Right ventricle myocardium inferior (tissue), 1 donor: Measurements from ENCODE around the gene ENPP3. TPM values are rescaled to one million over a fixed set of nuclear protein-coding genes. Genes with fewer than 3 reads are reported as not detected.
A peak's percentile ranks its signal among the peaks of the same experiment; 100 is the strongest.
"Not testable (repeated sequence)": the region's sequence is repeated elsewhere in the genome, so short reads cannot be mapped to it uniquely, and the experiment has no call there.

Source experiments
- ATAC-seq: fragments of 200-7000 bp; cut with Tn5 transposase; one replicate; pipeline ENCODE4 v1.9.1; 2020; ENCODE audit warnings: mild to moderate bottlenecking, moderate library complexity
- DNase-seq: peaks from one replicate; pipeline ENCODE4 v3.0.0; 2021; ENCODE audit errors: missing footprints
- intact Hi-C: fragments of 100-400 bp; cut with DNase I; formaldehyde crosslinking; loops from one replicate; pipeline ENCODE4 v1.11.0; 2022
- total RNA-seq: library from RNA; stranded (reverse); fragmentation: NEBNext Ultra II Directional; extraction: Animal tissue kit (Norgen Biotek cat#: 25700); gene quantifications from one replicate; pipeline ENCODE4 v1.2.1, GENCODE V29; 2021
- donor health status: DM: no; HTN: yes; CAD: no; lungs with severe emphysema.

Gene ENPP3
- total RNA-seq, 1 donor from 2014 or later: 0.16 TPM

DNA sequence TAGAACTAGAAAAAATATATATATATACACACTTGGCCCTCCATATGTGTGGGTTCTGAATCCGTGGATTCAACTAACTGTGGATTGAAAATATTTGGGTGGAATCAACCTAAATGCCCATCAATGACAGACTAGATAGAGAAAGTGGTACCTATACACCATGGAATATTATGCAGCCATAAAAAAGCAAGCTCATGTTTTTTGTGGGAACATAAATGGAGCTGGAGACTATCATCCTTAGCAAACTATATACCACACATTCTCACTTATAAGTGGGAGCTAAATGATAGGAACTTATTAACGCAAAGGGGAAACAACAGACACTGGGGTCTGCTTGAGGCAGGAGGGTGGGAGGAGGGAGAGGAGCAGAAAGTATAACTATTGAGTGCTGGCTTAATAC is 36.1 kb downstream of the ENPP3 start:
- no peak for ATAC-seq
- intact Hi-C loops: no loop called here
- no peak for DNase-seq

DNA sequence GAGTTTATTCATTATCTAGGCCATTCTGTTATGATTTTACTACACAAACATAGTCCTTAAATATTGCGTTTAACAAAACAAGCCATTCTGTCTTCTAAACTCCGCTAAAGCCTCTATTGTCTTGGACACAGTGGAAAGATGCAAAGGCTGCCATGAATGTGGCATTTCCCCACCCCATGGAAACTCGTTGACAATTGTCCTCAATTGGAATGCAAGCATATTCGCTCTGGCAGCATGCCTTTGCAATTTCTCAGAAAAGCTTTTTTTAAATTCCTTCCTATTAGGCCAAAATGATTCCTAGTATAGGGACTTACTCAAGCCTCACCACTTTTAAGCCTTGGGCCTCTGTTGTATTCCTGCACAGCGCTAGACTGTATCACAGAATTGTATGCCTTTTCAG is 41.3 kb downstream of the ENPP3 start:
- no peak for DNase-seq
- ATAC-seq: no peak
- intact Hi-C loops: no loop called here

DNA sequence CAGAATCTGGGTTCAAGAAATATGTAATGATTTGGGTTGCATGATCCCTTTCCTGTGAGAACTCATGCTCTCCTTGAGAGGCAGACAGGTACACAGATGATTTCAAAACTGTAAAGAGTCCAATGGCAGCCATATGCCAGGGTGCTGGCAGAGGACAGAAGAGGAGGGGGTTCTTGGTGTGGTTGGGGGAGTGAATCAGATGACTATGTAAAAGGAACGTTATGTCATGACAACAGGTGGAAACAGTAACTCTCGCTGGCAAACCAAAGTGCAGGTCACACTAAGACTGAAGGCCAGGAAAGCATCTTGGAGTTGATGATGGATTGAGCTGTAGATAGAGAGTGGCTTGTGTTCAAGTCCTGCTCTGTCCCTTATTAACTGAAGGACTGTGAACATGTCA is 43.8 kb downstream of the ENPP3 start:
- no peak for DNase-seq
- ATAC-seq: no peak
- intact Hi-C loops: no loop called here

DNA sequence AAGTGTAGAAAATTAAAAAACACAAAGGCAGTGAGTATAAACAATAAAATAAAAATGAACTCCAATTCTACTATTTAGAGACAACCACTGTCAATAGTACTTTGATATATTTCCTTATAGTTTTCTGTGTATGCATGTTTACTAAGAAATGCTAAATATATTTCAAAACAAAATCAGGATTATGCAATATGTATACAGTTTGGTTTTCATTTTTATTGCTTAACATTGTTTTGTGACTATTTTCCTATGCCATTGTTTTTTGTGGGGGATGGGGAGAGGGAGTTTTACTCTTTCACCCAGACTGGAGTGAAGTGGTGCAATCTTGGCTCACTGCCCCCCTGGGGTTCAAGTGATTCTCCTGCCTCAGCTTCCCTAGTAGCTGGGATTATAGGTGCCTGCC is 44.5 kb downstream of the ENPP3 start:
- ATAC-seq (no peak), DNase-seq (no peak)
- intact Hi-C loops: no loop called here

DNA sequence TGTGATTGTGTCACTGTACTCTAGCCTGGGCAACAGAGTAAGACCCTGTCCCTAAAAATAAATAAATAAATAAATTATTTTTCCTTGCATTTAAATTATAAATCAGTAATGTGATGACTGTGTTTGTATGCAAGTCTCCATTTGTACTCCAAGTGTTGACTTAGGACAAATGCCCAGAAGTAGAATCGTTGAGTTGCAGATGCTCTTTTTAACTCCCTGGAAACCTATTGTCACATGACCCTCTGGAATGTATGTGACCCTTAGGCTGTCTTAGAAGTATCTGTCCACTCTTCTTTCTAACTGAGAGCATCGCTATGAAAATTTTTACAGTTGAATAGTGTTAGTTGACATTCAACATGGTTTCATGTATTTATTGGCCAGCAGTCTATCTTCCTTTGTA is 45.3 kb downstream of the ENPP3 start:
- ATAC-seq (no peak), DNase-seq (no peak)
- intact Hi-C loops: no loop called here

DNA sequence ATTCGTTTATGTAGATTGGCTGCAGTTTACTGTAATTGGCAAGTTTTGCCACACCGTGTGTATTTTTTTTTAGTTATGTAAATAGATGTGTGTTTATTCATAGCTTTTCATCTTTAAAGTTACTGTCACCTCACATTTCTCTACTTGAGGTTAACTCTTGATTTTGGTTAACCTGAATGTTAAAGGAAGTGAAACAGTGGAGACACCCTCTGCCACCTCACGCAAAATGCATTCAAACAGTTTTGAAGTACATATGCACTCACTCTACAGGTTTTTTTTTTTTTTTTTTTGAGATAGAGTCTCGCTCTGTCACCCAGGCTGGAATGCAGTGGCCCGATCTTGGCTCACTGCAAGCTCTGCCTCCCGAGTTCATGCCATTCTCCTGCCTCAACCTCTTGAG is 46.4 kb downstream of the ENPP3 start:
- DNase-seq (no peak), ATAC-seq (no peak)
- intact Hi-C loops: no loop called here

DNA sequence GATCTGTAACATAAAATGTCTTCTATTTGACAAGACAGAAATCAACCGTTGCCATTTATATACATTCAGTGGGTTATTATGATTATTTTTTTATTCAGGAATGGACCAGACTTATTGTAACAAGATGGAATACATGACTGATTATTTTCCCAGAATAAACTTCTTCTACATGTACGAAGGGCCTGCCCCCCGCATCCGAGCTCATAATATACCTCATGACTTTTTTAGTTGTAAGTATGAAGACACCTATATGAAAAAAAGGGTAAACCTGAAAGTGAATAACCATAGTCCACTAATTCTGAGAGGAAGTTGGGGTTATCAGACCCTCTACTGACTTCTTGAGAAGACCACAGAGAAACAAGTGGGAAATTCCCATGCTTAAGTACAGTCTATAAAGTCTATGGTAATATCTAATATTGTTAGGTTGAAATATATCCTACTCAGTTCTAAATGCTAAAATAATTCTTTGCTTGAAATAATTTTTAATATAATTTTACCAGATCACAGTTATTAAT is 48.2 kb downstream of the ENPP3 start:
- intact Hi-C loops: no loop called here
- ATAC-seq (no peak), DNase-seq (no peak)

DNA sequence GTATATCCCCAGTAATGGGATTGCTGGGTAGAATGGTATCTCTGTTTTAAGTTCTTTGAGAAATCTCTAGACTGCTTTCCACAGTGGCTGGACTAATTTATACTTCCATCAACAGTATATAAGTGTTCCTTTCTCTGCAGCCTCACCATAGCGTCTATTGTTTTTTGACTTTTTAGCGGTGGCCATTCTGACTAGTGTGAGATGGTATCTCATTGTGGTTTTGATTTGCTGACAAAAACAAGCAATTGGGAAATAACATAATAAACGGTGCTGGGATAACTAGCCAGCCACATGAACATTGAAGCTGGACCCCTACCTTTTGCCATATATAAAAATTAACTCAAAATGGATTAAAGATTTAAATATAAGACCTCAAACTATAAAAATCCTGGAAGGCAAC is 49.9 kb downstream of the ENPP3 start:
- no peak for ATAC-seq
- intact Hi-C loops: no loop called here
- no peak for DNase-seq

DNA sequence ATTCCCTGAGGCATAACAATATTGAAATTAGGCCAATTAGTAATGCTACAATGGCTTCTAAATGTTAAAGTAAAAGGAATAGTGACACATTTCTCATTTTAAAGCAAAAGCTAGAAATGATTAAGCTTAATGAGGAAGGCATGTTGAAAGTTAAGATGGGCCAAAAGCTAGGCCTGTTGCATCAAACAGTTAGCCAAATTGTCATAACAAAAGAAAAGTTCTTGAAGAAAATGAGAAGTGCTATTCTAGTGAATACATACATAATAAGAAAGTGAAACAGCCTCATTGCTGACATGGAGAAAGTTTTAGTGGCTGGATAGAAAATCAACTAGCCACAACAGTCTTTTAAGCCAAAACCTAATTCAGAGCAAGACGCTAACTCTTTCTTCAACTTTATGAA is 51.2 kb downstream of the ENPP3 start:
- DNase-seq (no peak), ATAC-seq (no peak)
- intact Hi-C loops: no loop called here

DNA sequence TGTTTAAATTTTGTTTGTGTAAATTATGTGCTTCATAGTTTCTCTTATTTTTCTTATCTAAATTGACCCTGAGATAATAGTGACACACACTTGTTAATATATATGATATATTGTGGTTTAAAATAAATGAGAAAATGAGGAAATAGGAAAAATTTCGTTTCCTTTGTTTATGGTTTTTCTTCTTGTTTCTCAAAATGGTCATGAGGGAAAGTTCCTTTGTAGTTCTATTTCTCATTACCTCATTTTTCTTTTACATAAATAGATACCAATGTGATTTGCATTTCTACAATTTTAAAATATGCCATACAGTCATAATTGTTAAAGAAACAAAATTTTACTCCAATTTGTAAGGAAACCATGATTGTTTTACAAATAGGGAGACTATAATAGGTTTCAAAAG is 54.9 kb downstream of the ENPP3 start:
- intact Hi-C loops: loop anchor here (5.0 to 10.0 kb wide), 2 partner anchors 113 to 220 kb away; partner anchors contain the start of gene ENPP1
- DNase-seq (no peak), ATAC-seq (no peak)

DNA sequence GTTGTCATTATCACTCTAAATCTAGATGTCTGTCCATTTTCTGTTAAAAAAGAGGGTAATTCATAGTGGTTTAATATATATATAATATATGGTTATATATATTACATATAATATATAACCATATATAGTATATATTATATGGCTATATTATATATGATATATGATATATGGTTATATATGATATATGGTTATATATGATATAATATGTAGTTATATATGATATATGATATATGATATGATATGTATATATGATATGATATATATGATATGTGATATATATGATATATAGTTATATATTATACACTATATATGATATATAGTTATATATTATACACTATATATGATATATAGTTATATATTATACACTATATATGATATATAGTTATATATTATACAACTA is 55.5 kb downstream of the ENPP3 start:
- intact Hi-C loops: loop anchor here (5.0 to 10.0 kb wide), 2 partner anchors 112 to 220 kb away; partner anchors contain the start of gene ENPP1

DNA sequence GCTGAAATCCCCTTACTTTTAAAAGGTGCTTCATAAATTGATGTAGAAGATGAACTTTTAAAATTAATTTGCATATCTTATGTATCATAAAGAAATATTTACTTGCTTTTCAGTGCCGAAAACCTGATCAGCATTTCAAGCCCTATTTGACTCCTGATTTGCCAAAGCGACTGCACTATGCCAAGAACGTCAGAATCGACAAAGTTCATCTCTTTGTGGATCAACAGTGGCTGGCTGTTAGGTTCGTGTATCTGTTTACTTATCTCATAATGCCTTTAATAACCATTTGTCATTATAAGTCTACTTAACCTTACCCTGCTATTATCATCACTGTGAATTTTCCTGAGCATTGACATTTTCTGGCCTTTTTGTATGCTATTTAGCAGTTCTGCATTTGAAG is 56.3 kb downstream of the ENPP3 start:
- ATAC-seq: no peak

More for the DNA sequence above, 55.5 kb downstream of the ENPP3 start:
- DNase-seq (no peak), ATAC-seq (no peak)

DNA sequence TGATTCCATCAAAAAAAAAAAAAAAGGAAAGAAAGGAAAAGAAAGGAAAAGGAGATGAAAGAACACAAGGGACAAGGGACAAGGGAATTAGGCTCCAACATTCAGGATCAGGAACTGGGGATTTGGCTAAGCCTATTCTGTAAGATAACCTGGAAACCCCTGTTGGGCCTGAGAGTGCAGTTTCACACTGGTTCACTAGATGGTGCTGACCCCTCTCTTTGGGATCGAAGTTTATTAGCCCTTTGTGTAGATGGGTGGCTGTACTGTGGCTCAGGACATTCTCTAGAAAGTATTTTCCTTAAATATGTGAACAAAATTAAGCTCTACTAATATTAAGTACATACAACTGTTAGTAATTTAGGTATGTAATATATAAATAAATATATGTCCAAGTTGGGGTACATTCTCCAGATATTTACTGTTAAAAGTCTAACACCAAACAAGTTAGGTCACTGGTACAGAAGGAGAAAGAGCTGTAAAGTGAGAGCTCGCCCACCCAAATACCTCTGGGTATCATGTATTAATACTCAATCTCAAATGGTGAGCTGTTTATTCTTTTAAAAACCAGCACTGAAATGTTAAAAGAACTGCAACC is 57.8 kb downstream of the ENPP3 start:
- ATAC-seq: peak; percentile 75
- no peak for DNase-seq
- intact Hi-C loops: loop anchor here (5.0 to 10.0 kb wide), 2 partner anchors 110 to 217 kb away; partner anchors contain the start of gene ENPP1

More for the DNA sequence above, 56.3 kb downstream of the ENPP3 start:
- intact Hi-C loops: loop anchor here (5.0 to 10.0 kb wide), 2 partner anchors 111 to 219 kb away; partner anchors contain the start of gene ENPP1
- DNase-seq: no peak

DNA sequence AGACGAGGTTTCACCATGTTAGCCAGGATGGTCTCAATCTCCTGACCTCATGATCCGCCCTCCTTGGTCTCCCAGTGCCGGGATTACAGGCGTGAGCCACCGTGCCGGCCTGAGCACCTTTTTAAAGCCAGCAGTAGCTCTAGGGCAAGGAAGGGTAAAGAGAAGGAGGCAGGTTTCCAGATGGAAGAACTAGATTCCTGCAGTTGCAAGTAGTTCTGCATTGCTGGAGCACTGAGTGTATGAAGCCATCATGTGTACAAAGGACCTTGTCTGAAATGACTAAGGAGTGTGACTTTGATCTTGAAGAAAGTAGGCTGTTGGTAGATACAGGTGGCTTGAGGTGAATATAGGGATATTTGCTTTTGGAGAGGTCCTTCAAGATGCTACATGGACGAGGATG is 59.9 kb downstream of the ENPP3 start:
- intact Hi-C loops: loop anchor here (10.0 kb wide), 1 partner anchor 108 kb away; the partner anchor contains the start of gene ENPP1
- DNase-seq: no peak
- ATAC-seq: no peak

DNA sequence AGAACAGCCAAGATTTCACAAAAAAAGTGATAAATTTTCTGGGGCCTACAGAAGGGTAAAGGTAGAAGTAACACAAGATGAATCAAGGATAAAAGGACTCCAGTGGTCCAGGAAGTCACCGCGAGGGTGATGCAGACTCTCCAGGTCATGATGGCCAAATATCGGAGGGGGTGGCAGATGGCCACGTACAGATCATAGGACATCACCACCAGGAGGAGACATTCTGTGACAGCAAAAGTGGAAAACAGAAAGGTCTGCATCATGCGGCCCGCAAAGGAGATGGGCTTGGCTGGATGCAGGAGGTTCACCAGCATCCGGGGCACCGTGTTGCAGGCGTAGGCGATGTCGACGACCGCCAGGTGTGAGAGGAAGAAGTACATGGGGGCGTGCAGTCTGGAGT is 63.7 kb downstream of the ENPP3 start:
- DNase-seq, ATAC-seq, intact Hi-C loops: not testable (repeated sequence)

DNA sequence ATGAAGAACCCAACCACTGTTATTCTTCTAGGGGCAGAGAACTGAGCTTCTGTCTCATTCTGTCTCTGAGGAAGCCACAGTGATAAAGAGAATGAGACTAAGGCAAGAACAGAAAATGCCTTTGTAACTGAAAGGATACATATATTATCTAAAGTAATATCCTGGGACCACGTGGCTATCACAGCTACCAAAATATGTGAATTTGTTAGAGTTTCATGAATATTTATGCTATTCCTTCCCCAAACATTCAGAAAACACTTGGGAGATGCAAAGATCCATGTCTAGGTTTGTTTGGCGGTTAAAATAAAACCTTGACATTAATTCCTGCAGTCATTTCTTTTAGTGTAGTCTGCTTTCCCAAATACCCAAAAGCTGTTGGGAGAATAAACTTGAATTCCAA is 66.8 kb downstream of the ENPP3 start:
- intact Hi-C loops, ATAC-seq, DNase-seq: not testable (repeated sequence)

DNA sequence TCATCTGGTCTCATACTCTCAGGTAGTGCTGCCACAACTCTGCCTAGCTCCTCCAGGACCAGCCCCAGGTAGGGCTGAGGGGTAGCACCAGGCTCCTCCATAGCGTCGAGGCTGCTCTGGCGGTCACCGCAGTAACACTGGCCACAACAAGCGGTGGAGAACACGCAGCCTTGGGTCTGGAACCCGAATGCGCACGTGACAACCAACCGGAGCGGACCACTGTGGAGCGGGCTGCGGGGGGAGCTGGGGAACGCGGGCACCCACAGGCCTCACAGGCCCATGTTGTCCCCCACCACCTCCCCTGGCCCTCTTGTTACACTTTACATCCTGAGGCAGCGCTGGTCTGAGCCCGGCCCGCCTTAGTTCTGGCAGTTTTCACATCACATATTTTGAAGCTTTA is 73.8 kb downstream of the ENPP3 start, which contains the start of gene CTAGE9:
Gene CTAGE9 (minus strand): TSS at position 101 of the 400 bp plus-strand sequence. CDS start 0 bp downstream, at position 101.
- intact Hi-C loops, DNase-seq, ATAC-seq: not testable (repeated sequence)

DNA sequence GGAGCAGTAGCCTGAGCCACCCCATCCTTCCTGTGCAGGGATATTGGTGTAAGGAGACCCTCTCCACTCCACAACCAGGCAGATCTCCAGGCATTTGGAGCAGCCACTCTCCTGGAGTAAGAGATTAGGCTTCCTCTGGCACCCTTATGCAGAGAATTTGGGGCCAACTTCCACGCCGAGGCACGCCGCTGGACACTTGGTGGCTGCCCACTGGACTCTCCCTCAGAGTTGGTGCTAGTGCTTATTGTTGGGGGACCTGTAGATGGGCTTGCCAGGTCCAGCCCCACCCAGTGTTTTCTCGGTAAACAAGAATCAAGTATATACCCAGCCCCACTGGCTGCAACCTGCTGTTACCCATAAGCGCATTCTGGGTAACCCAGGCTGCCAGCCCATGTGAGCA is 78.5 kb downstream of the ENPP3 start:
- intact Hi-C loops, DNase-seq: not testable (repeated sequence)
- ATAC-seq: peak; percentile 13

DNA sequence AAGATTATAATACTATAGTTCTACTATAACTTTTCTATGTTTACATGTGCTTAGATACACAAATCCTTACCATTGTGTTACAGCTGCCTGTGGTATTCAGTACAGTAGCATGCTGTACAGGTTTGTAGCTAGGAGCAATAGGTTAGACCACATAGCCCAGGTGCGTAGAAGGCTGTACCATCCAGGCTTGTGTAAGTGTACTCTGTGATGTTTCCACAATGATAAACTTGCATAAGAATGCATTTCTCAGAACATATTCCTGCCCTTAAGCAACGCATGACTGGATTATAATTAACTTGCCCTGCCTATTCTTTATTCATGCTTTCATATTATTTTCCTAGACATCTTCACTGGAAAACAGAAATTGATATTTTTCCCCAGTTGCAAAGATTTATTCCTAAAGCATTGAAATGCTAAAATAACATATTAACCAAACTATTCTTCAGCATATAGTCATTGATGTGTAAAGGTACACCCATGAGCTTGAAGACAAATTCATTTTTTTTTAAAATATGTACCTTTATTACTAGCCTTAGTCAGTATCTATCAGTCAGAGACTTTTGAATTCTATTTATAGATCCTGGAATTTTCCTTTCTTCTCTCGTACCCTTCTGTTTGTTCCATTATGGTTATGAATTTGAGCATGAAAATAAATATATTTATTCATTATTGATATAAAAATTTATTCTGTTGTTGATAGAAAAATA is 80.9 kb downstream of the ENPP3 start:
- ATAC-seq (no peak), DNase-seq (no peak)
- intact Hi-C loops: no loop called here

DNA sequence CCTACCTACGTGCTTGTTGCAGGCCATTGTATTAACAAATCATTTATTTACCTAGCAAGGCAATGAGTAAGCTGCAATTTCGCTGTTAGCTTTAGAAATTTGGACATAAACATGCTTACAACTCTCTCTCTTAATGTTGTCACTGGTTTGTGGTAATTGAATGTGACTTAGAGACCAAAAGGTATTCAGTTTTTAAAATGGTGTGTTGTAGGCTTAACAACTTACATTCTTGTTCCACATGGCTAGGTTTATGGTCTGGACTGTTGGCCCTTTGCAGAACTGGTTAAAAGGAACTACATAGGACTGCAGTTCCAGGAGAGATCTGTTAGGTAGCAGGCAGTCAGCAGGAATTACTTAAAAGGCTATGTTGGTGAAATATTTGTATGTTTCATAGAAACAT is 84.1 kb downstream of the ENPP3 start:
- no peak for DNase-seq
- ATAC-seq: no peak
- intact Hi-C loops: no loop called here
